GM23338 (cell line): ENCODE data around the gene DNAJC6. TPM values are rescaled to one million over a fixed set of nuclear protein-coding genes. Genes with fewer than 3 reads are reported as not detected.

ENCODE experiments used
- ATAC-seq: fragments of 200-7000 bp; cut with Tn5 transposase; 3 replicates; pipeline ENCODE4 v1.9.1; 2020
- DNase-seq: peaks from one replicate; pipeline ENCODE4 v3.0.0-alpha.2; 2015; ENCODE audit warnings: low spot score
- H2AFZ ChIP-seq: fragments of 200-600 bp; sonication (generic); 2 replicates; pipeline ENCODE4 v1.8.0; 2016; ENCODE audit warnings: antibody characterized with exemption, mild to moderate bottlenecking, moderate library complexity
- H3F3A ChIP-seq: fragments of 200-600 bp; sonication (generic); replicated peaks from 2 replicates; pipeline ENCODE4 v1.8.0; 2017; ENCODE audit warnings: antibody characterized with exemption, mixed run types, low read depth
- H3K27ac ChIP-seq: fragments of 200-600 bp; sonication (generic); 2 replicates; pipeline ENCODE4 v1.6.1; 2016; ENCODE audit warnings: low read depth
- H3K27me3 ChIP-seq: fragments of 200-600 bp; sonication (generic); 2 replicates; pipeline ENCODE4 v1.8.0; 2016; ENCODE audit warnings: mild to moderate bottlenecking, mixed run types, moderate library complexity; ENCODE audit not compliant: insufficient read depth
- H3K36me3 ChIP-seq: fragments of 200-600 bp; sonication (generic); 2 replicates; pipeline ENCODE4 v1.8.0; 2016; ENCODE audit warnings: mild to moderate bottlenecking; ENCODE audit not compliant: insufficient read depth
- H3K4me1 ChIP-seq: fragments of 200-600 bp; sonication (generic); 2 replicates; pipeline ENCODE4 v1.8.0; 2016; ENCODE audit warnings: mild to moderate bottlenecking, moderate library complexity; ENCODE audit not compliant: insufficient read depth
- H3K4me2 ChIP-seq: fragments of 200-600 bp; sonication (generic); 2 replicates; pipeline ENCODE4 v1.7.1; 2017; ENCODE audit warnings: mixed run types
- H3K4me3 ChIP-seq: fragments of 200-600 bp; sonication (generic); 2 replicates; pipeline ENCODE4 v1.6.1; 2016; ENCODE audit warnings: mixed run types
- H3K79me2 ChIP-seq: fragments of 200-600 bp; sonication (generic); replicated peaks from 2 replicates; pipeline ENCODE4 v1.8.0; 2017; ENCODE audit warnings: mild to moderate bottlenecking; ENCODE audit not compliant: insufficient read depth
- H3K9me2 ChIP-seq: fragments of 200-600 bp; sonication (generic); 2 replicates; pipeline ENCODE4 v1.8.0; 2017; ENCODE audit not compliant: insufficient read depth
- H4K20me1 ChIP-seq: fragments of 200-600 bp; sonication (generic); replicated peaks from 2 replicates; pipeline ENCODE4 v1.8.0; 2017; ENCODE audit warnings: mild to moderate bottlenecking; ENCODE audit not compliant: insufficient read depth
- H3K27ac Mint-ChIP-seq: 2 replicates; pipeline ENCODE4 v1.8.0; 2020; ENCODE audit warnings: inconsistent platforms, mild to moderate bottlenecking, moderate library complexity, mixed read lengths
- H3K27me3 Mint-ChIP-seq: 3 replicates; pipeline ENCODE4 v1.8.0; 2022; ENCODE audit warnings: low read depth, mild to moderate bottlenecking, moderate library complexity, mixed read lengths, inconsistent platforms; ENCODE audit not compliant: insufficient read depth, poor library complexity
- H3K36me3 Mint-ChIP-seq: 3 replicates; pipeline ENCODE4 v1.8.0; 2021; ENCODE audit warnings: low read depth, mild to moderate bottlenecking, inconsistent platforms, moderate library complexity, mixed read lengths
- H3K4me1 Mint-ChIP-seq: 3 replicates; pipeline ENCODE4 v1.8.0; 2020; ENCODE audit warnings: mild to moderate bottlenecking, inconsistent platforms, mixed read lengths
- H3K4me3 Mint-ChIP-seq: 3 replicates; pipeline ENCODE4 v1.8.0; 2021; ENCODE audit warnings: moderate library complexity, mild to moderate bottlenecking, inconsistent platforms, mixed read lengths
- H3K9me3 Mint-ChIP-seq: 3 replicates; pipeline ENCODE4 v1.8.0; 2020; ENCODE audit warnings: moderate library complexity, mild to moderate bottlenecking, inconsistent platforms, mixed read lengths
- CREB1 ChIP-seq: fragments of 250-450 bp; sonication (Bioruptor Pico); IDR thresholded peaks from 2 replicates; pipeline ENCODE4 v1.5.0; 2020; ENCODE audit warnings: low read depth, mild to moderate bottlenecking, moderate library complexity
- CTCF ChIP-seq, 2 experiments: fragments of 200-600 bp in 1 of 2; sonication (generic) in 1 of 2; conservative IDR thresholded peaks; 2 replicates each; pipeline versions ENCODE4 v1.5.1 to v1.6.1; 2016 to 2017; ENCODE audit warnings: antibody characterized with exemption in 2 of 2, low read depth in 2 of 2, mild to moderate bottlenecking in 2 of 2, moderate library complexity in 1 of 2
- ETS1 ChIP-seq: IDR thresholded peaks from 2 replicates; pipeline ENCODE4 v1.6.1; 2016; ENCODE audit warnings: antibody characterized with exemption
- EZH2 ChIP-seq: fragments of 200-600 bp; sonication (generic); IDR thresholded peaks from one replicate; pipeline ENCODE4 v1.8.0; 2017; ENCODE audit warnings: antibody characterized with exemption, mild to moderate bottlenecking, low read depth; ENCODE audit not compliant: unreplicated experiment
- EZH2phosphoT487 ChIP-seq: fragments of 200-600 bp; sonication (generic); IDR thresholded peaks from one replicate; pipeline ENCODE4 v1.8.1; 2018; ENCODE audit warnings: antibody characterized with exemption; ENCODE audit not compliant: unreplicated experiment
- JUNB ChIP-seq: IDR thresholded peaks from one replicate; pipeline ENCODE4 v1.6.1; 2016; ENCODE audit warnings: antibody characterized with exemption; ENCODE audit not compliant: unreplicated experiment
- NANOG ChIP-seq: IDR thresholded peaks from 2 replicates; pipeline ENCODE4 v1.6.1; 2016; ENCODE audit warnings: antibody characterized with exemption, borderline replicate concordance
- POLR2AphosphoS5 ChIP-seq: IDR thresholded peaks from 2 replicates; pipeline ENCODE4 v1.6.1; 2016; ENCODE audit warnings: antibody characterized with exemption, low read depth
- REST ChIP-seq: IDR thresholded peaks from one replicate; pipeline ENCODE4 v1.6.1; 2018; ENCODE audit warnings: antibody characterized with exemption; ENCODE audit not compliant: unreplicated experiment
- STAT1 ChIP-seq: IDR thresholded peaks from one replicate; pipeline ENCODE4 v1.6.1; 2016; ENCODE audit warnings: antibody characterized with exemption; ENCODE audit not compliant: unreplicated experiment
- ZNF114 ChIP-seq: fragments of 250-450 bp; sonication (Bioruptor Pico); IDR thresholded peaks from 2 replicates; pipeline ENCODE4 v1.5.0; 2020; ENCODE audit warnings: mild to moderate bottlenecking, moderate library complexity
- ZNF331 ChIP-seq: fragments of 250-450 bp; sonication (Bioruptor Pico); IDR thresholded peaks from 2 replicates; pipeline ENCODE4 v1.5.0; 2020; ENCODE audit warnings: low read depth, mild to moderate bottlenecking, moderate library complexity
- ZNF462 ChIP-seq: fragments of 250-450 bp; sonication (Bioruptor Pico); IDR thresholded peaks from 2 replicates; pipeline ENCODE4 v1.5.0; 2020; ENCODE audit warnings: mild to moderate bottlenecking, moderate library complexity
- polyA plus RNA-seq: library from polyadenylated mRNA; unstranded; fragments of >200 nt; fragmentation: Nextera tagmentation; extraction: Ambion mirVana; gene quantifications from 2 replicates; pipeline ENCODE4 v1.2.1, GENCODE V29; 2016
- total RNA-seq: library from RNA; depleted of rRNA; stranded (reverse); fragments of >200 nt; shearing (Covaris generic); gene quantifications from 2 replicates; pipeline ENCODE4 v1.2.3, GENCODE V29; 2014

The DNAJC6 gene
- total and polyA plus RNA-seq, 2 experiments from 2014 or later = 2.4 to 7.4 TPM

- ATAC-seq (peak; percentile 49), DNase-seq (no peak)
- no peak overlapping the region for H3K4me2 ChIP-seq
- H3K4me3 Mint-ChIP-seq = no peak overlapping the region
- TF ChIP-seq POLR2AphosphoS5 = no peak
- TF ChIP-seq ETS1 = no peak
- no peak for TF ChIP-seq CTCF (conservative IDR thresholded peaks at IDR 0.05; ENCODE audit: low read depth in 2 of 2)
- TF ChIP-seq JUNB = no peak
- no peak for TF ChIP-seq CREB1 (CRISPR knock-in tag)
- TF ChIP-seq STAT1 = no peak
- no peak for TF ChIP-seq ZNF331 (CRISPR knock-in tag)
- TF ChIP-seq ZNF114 (CRISPR knock-in tag) = no peak
- TF ChIP-seq NANOG = no peak
- no peak for TF ChIP-seq REST
- no peak for TF ChIP-seq EZH2phosphoT487
- TF ChIP-seq EZH2 = no peak
- TF ChIP-seq ZNF462 (CRISPR knock-in tag) = no peak
- H2AFZ ChIP-seq = peak overlapping the region; percentile 9; the same call in 1 of the 2 replicates
- peaks cover 21% of the 10 kb centered on the region for H3K36me3 Mint-ChIP-seq
- H3K27ac Mint-ChIP-seq = no peak overlapping the region
- no peaks in the 10 kb centered on the region for H3K27me3 ChIP-seq
- no peaks in the 10 kb centered on the region for H4K20me1 ChIP-seq
- H3K4me3 ChIP-seq = no peak overlapping the region
- no peaks in the 10 kb centered on the region for H3K9me2 ChIP-seq
- no peak overlapping the region for H3K27ac ChIP-seq
- H3K27me3 Mint-ChIP-seq = peaks cover 2% of the 10 kb centered on the region
- no peaks in the 10 kb centered on the region; the same call in 1 of the 2 replicates for H3K36me3 ChIP-seq
- no peaks in the 10 kb centered on the region for H3K79me2 ChIP-seq
- peaks cover 21% of the 10 kb centered on the region for H3K4me1 Mint-ChIP-seq
- no peaks in the 10 kb centered on the region for H3F3A ChIP-seq
- peaks cover 5% of the 10 kb centered on the region for H3K4me1 ChIP-seq
- peaks cover 22% of the 10 kb centered on the region for H3K9me3 Mint-ChIP-seq
These were observed 149.5 kb downstream of the DNAJC6 start for GRCh38 chr1:65458730-65459396.
